ENCODE results near the gene SMS.

DNA sequence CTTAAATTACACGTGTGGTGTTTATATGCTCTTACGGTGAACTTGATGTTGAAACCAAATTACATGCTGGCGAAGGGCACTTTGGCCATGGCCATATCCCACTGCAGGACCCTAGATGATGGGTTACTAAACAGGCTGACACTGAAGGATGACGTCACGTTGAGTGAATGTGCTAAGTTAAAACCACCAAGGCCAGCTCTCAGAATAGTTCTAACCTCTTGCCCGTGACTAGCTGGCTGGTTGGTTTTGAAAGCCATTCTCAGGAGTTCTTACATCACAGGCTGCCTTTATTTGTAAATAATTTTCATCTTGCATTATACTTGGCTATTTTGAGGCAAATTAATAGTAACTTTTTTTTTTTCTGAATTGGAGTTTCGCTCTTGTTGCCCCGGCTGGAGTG lies 50.3 kb downstream of the SMS start:
- TF ChIP-seq, protein P1, sequence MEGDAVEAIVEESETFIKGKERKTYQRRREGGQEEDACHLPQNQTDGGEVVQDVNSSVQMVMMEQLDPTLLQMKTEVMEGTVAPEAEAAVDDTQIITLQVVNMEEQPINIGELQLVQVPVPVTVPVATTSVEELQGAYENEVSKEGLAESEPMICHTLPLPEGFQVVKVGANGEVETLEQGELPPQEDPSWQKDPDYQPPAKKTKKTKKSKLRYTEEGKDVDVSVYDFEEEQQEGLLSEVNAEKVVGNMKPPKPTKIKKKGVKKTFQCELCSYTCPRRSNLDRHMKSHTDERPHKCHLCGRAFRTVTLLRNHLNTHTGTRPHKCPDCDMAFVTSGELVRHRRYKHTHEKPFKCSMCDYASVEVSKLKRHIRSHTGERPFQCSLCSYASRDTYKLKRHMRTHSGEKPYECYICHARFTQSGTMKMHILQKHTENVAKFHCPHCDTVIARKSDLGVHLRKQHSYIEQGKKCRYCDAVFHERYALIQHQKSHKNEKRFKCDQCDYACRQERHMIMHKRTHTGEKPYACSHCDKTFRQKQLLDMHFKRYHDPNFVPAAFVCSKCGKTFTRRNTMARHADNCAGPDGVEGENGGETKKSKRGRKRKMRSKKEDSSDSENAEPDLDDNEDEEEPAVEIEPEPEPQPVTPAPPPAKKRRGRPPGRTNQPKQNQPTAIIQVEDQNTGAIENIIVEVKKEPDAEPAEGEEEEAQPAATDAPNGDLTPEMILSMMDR (IDR thresholded peaks at IDR 0.05) = no peak
- no peak for TF ChIP-seq POLR2A (IDR thresholded peaks at IDR 0.05)
